H1 (cell line): ENCODE data around the gene POLA1.

Experiments
- CTCF ChIP-seq, 3 experiments: IDR thresholded peaks; 1 replicate in 2 of 3; 2 replicates in 1 of 3; pipeline versions ENCODE4 v1.5.1 to v1.6.1; 2011; ENCODE audit warnings: low read length in 3 of 3, mild to moderate bottlenecking in 3 of 3, inconsistent platforms in 2 of 3, low read depth in 1 of 3, moderate library complexity in 1 of 3; ENCODE audit not compliant: insufficient read depth in 1 of 3; ENCODE audit errors: control extremely low read depth in 1 of 3
- NRF1 ChIP-seq: IDR thresholded peaks from 2 replicates; pipeline ENCODE4 v1.6.1; 2011; ENCODE audit warnings: mild to moderate bottlenecking, low read depth, low read length, improper control_type of control experiment
- POLR2AphosphoS5 ChIP-seq: IDR thresholded peaks from 2 replicates; pipeline ENCODE4 v1.6.1; 2011; ENCODE audit warnings: low read depth, low read length
- YY1 ChIP-seq: IDR thresholded peaks from 2 replicates; pipeline ENCODE4 v1.6.1; 2011; ENCODE audit warnings: low read depth, mild to moderate bottlenecking, low read length

GRCh38 chrX:24900234-24900633, 206.5 kb downstream of the POLA1 start:
- TF ChIP-seq YY1 = no peak
- no peak for TF ChIP-seq CTCF (IDR thresholded peaks at IDR 0.05; ENCODE audit: control extremely low read depth in 1 of 3, insufficient read depth in 1 of 3, low read depth in 1 of 3, low read length in 3 of 3)
- no peak for TF ChIP-seq POLR2AphosphoS5
- TF ChIP-seq NRF1 = no peak
